Measurements from ENCODE around the gene TMPRSS3.

- TF ChIP-seq CTCF (IDR thresholded peaks at IDR 0.05) (peak in 2 of 3 experiments; percentile 25 to 43), POLR2A (IDR thresholded peaks at IDR 0.05; ENCODE audit: low read depth) (no peak), POLR2AphosphoS5 (IDR thresholded peaks at IDR 0.05) (no peak), EP300 (IDR thresholded peaks at IDR 0.05) (no peak)
These were observed 14.4 kb downstream of the TMPRSS3 start for GRCh38 chr21:42381347-42381984.
